ENCODE data around the gene SPRR1B. TPM values are rescaled to one million over a fixed set of nuclear protein-coding genes. Genes with fewer than 3 reads are reported as not detected.

SPRR1B gene, protein sequence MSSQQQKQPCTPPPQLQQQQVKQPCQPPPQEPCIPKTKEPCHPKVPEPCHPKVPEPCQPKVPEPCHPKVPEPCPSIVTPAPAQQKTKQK
- total RNA-seq = not detected
- long read RNA-seq = 0 reads

DNA sequence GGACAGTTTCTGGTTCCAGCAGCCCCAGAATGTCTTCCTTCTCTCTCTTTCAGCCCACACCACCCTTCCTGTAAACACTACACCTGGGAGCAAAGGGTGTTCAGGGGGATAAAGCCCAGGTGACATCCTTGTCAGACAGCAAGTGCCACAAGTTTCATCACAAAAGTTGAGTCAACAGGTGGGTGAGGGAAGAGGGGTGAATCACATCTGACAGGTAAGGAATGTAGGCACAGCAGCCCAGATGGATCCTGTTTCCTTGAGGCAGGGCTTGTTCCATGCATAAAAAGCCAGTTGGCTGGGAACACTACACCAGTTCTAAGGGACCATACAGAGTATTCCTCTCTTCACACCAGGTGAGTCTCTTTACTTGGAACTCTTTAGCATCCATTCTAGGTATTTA lies at the start of gene SPRR1B:
TSS of gene SPRR1B (plus strand) at position 309 of the 400 bp plus-strand sequence. CDS start 1,143 bp downstream, outside the sequence.
- Histone ChIP-seq H3K9me3 (no peaks in the 10 kb centered on the region), H3K27ac (no peak within 1 kb of the TSS), H3K4me3 (no peak within 1 kb of the TSS), H3K4me1 (no peaks in the 10 kb centered on the region), H3K27me3 (ENCODE audit: low read depth) (no peaks in the 10 kb centered on the region), H3K36me3 (no peaks in the 10 kb centered on the region)
- ATAC-seq (no peak), DNase-seq (no peak)
- intact Hi-C loops (cut with DNase I) = no loop called here
- TF ChIP-seq, protein P1, sequence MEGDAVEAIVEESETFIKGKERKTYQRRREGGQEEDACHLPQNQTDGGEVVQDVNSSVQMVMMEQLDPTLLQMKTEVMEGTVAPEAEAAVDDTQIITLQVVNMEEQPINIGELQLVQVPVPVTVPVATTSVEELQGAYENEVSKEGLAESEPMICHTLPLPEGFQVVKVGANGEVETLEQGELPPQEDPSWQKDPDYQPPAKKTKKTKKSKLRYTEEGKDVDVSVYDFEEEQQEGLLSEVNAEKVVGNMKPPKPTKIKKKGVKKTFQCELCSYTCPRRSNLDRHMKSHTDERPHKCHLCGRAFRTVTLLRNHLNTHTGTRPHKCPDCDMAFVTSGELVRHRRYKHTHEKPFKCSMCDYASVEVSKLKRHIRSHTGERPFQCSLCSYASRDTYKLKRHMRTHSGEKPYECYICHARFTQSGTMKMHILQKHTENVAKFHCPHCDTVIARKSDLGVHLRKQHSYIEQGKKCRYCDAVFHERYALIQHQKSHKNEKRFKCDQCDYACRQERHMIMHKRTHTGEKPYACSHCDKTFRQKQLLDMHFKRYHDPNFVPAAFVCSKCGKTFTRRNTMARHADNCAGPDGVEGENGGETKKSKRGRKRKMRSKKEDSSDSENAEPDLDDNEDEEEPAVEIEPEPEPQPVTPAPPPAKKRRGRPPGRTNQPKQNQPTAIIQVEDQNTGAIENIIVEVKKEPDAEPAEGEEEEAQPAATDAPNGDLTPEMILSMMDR (IDR thresholded peaks at IDR 0.05) = no peak

DNA sequence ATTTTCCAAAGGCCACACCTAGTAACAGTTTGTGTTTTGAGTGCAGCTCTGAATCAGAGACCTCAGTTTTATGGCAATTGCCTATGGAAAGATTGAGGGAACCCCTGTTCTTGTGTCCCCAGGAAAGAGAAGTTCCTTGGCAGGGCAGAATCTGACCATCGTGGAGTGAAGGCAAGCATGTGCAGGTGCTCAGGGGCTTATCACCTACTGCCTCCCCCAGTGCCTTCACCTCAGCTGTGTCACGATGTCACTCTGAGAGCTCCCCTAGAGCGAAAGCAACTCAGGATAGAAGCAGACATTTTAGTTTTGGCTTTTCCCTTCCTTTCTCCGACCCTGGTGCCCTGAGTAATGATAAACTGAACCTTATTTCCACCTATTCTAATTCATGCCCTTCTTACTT lies 48.9 kb upstream of the SPRR1B start:
- Histone ChIP-seq H3K36me3 (no peaks in the 10 kb centered on the region), H3K27ac (no peak overlapping the region), H3K4me3 (no peak overlapping the region), H3K4me1 (no peaks in the 10 kb centered on the region), H3K27me3 (ENCODE audit: low read depth) (peaks cover 6% of the 10 kb centered on the region), H3K9me3 (no peaks in the 10 kb centered on the region)
- ATAC-seq (no peak), DNase-seq (no peak)
- TF ChIP-seq, protein P1 (IDR thresholded peaks at IDR 0.05) = no peak
- intact Hi-C loops (cut with DNase I) = no loop called here

DNA sequence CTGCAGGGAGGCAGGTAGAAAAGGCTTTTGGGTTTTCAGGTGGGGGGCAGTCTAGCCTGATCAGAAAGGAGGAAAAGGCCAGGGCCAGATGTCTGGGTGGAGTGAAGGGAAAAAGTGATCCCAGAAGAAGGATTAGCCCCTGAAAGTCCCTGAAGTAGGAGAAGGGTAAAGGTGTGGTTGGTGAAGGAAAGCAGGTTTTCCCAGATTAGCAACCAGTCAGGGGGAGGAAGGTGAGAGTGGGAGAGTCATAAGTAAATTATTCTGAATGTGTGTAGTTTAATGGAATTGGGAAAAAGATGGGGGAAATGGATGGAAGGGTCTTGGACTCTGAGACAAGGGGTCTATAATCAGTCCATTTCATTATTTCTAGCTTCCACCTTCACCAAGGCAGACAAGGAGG lies 47.8 kb upstream of the SPRR1B start:
- DNase-seq = no peak
- intact Hi-C loops (cut with DNase I) = no loop called here

DNA sequence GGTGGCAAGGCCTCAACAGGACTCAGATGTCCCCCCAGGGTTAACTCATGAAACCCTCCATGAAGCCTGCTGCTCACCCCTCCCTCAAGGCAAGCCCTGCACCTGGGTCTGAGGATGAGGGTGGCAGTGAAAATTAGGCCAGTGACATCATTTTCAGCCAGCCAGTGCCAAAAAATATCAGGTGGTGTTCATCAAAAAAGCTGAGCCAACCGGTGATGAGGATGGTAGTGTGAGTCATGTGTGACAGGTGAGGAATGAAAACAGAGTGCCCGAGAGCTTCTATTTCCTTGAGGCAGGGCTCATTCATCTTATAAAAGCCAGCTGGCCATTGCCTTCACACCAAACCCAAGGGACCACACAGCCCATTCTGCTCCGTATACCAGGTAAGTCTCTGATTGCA lies 47.3 kb upstream of the SPRR1B start, which contains the start of gene SPRR1A:
TSS of gene SPRR1A (plus strand) at position 339 of the 400 bp plus-strand sequence. CDS start 1,150 bp downstream, outside the sequence.
- DNase-seq (no peak), ATAC-seq (no peak)
- intact Hi-C loops (cut with DNase I) = no loop called here
- Histone ChIP-seq H3K9me3 (no peaks in the 10 kb centered on the region), H3K27me3 (ENCODE audit: low read depth) (peaks cover 6% of the 10 kb centered on the region), H3K4me1 (no peaks in the 10 kb centered on the region), H3K36me3 (no peaks in the 10 kb centered on the region), H3K27ac (no peak within 1 kb of the TSS), H3K4me3 (no peak within 1 kb of the TSS)
- TF ChIP-seq, protein P1 (IDR thresholded peaks at IDR 0.05) = no peak

More for the DNA sequence above, 47.8 kb upstream of the SPRR1B start:
- Histone ChIP-seq H3K9me3 (no peaks in the 10 kb centered on the region), H3K4me1 (no peaks in the 10 kb centered on the region), H3K36me3 (no peaks in the 10 kb centered on the region), H3K27me3 (ENCODE audit: low read depth) (peaks cover 6% of the 10 kb centered on the region), H3K27ac (no peak overlapping the region), H3K4me3 (no peak overlapping the region)
- no peak for ATAC-seq
- TF ChIP-seq, protein P1 (IDR thresholded peaks at IDR 0.05) = no peak

DNA sequence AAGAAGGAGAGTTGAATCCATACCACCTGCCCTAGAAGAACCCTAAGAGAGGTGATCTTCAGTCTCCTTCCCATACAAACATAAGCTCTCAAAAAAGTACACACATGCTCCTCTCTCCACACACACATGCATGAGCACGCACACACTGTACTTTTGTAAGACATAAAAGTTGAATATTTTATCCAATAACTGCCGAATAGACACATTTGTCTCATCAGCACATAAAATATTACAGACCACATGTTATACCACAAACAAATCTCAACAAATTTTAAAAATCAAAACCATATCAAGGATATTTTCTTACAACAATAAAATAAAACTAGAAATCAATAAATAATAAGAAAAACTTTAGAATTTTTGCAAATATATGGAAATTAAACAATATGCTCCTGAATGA lies 44.4 kb upstream of the SPRR1B start:
- no peaks in the 10 kb centered on the region for H3K4me1 ChIP-seq
- ATAC-seq (no peak), DNase-seq (no peak)
- no peak overlapping the region for H3K4me3 ChIP-seq
- no peaks in the 10 kb centered on the region for H3K9me3 ChIP-seq
- peaks cover 1% of the 10 kb centered on the region for H3K27me3 ChIP-seq (ENCODE audit: low read depth)
- TF ChIP-seq, protein P1 (IDR thresholded peaks at IDR 0.05) = no peak
- no peak overlapping the region for H3K27ac ChIP-seq
- no peaks in the 10 kb centered on the region for H3K36me3 ChIP-seq
- intact Hi-C loops (cut with DNase I) = no loop called here
